Central memory CD4-positive, alpha-beta T cell (primary cell): ENCODE data around the gene ELAC2.

Experiments
- DNase-seq: peaks from one replicate; pipeline ENCODE4 v3.0.0; 2022

ELAC2 gene

DNA sequence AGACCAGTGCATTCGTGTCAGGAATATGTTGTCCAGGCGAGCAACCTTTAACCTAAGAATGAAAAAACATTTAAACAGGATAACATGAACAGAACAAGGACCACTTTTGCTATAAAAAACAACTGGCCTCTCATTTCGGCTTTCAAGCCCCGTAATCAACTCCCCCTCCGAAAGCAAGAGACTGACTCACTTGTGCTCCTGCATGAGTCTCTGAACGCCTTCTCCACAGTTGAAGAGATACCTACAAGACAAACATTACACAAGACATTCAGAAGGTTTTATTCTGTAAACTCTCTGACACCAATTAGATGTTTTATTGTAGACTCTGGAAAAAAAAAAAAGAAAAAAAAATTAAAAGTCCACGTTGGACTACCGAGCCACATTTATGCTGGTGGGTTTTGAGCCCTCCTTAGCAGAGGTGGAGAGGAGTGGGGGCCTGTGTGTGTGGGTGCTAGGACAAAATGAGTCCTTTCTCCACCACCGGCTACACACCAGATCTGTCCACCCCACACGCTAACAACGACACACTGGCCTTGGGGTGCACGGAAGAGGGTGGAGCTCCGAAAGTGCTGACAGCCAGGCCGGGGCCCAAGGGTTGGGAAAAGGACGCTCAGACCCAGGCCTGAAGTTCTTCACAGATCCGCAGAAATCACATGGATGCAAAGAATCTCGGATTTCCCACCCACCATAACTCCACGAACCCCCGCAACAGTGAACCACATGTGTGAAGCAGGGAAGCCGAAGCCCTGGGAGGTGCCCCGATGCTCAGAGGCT lies 759 bp downstream of the ELAC2 start:
- DNase-seq: no peak

DNA sequence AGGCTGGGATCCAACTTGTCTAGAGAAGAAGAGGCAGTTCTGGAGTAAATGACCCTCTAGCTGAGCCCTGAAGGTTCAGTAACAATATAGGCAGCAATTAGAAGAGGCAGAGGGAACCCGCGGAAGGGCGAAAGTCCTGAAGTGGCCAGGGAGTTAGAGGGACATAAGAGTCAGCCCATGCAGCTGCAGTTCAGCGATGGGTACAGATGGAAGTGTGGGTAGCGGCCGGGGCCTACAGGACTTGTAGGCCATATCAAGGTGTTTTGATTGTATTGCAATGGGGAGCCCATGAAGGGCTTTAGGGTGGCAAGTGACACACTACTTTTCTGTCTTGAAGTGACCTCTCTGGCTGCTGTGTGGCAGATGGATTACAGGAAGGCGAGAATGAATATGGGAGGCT lies 3.0 kb downstream of the ELAC2 start:
- no peak for DNase-seq

DNA sequence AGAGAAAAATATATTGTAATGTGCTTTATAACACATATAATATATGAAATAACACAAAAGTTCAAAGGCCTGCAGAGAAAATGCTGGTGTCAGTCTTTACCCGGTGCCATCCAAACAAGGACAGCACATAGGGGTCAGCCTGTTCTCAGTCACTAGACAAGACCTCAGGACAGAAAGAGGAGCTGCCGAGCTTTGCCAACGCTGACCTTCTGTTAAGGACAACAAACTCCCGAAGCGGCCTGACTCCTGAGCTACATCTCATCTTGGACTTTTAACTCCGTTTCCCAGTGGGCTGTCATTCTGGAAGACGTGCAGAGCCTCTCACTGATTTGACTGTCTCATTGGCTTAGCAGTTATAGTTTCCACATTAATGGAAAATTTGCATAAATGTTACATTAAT lies 6.9 kb downstream of the ELAC2 start:
- DNase-seq: no peak

DNA sequence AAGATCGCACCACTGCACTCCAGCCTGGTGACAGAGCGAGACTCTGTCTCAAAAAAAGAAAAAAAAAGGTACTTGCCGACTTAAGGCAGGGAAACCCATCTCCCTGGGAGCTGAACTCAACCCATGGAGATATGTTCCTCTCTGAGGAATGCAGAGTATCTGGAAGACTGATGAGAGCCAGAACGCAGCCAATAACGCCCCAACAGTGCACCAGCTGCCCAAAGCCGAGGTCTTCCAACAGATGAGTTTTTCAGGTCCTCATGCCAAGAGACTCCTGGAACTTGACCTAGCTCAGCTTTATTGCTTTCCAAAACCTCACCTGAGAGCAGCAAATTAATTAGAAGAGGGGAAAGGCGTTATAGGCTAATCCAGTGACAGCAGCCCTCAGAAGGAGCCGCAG lies 9.4 kb downstream of the ELAC2 start:
- no peak for DNase-seq

DNA sequence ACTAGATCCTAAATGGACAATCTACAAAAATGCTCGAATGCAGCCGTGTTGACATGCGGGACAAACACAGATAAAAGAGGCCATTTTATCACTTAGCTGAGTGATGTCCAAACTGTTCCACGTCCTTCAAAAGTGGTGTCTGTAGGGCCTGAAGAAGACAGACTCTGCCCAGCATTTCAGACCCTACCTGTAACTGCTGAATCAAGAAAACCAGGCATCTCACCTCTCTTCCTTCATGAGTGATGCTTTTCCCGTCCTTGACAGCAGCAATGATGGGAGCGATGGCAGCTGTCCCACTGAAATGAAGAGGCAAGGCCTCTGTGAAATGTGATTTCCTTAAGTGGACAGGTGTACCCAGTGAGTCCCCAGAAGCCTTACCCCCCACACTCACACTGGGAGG lies 12.3 kb downstream of the ELAC2 start:
- no peak for DNase-seq

DNA sequence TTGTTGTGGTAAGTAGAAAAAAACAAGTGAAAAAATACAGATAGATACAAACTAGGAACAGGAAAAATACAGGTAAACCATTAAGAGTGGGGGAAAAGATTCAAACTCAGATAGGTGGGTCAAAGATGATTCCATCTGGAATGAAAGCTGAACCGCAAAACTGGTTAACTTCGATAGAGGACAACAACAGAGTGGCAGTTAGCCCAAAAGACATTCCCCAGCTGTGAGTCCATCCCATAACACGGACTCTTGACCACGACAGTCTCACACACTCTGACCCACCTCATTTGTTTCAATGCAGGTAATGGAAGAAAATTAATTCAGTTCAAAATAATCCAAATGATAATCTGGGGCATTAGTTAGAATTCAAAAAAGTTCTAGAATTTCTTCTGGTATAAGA lies 13.5 kb downstream of the ELAC2 start:
- no peak for DNase-seq

DNA sequence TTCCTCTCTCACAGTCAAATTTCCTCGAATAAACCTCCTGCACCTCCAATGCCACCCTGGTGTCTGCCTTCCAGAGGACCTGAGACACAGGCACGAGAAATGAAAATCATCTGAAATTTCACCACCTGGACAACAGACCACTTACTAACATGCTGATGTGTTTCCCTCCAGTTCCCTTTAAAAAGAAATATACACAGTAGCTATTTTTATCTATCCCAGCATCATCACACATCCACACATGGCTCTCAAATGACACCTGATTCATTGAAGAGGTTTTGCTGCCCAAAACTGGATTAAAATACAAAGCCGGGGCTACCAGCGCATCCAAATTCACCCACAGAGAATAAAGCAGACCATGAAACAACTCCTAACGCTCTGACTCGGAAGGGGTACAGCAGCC lies 13.9 kb downstream of the ELAC2 start:
- DNase-seq: no peak

DNA sequence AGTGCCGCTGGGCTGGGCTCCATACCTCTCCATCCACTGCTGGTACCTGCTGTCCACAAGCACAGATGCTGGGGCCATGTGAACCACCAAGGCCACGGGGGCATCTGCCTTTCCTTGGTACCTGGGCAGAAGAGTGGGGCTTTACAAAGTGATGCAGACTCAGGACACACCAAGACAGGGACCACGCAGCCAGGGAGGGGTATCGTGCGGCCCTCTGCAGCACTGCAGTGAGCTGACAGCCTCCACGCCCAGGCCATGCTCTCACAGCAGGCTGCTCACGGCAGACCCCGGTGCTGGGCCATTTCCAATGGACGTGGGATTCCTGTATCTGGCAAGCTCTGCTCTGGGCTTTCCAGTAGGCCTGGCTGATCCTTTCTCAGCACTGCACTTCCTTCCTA lies 14.4 kb downstream of the ELAC2 start:
- no peak for DNase-seq

DNA sequence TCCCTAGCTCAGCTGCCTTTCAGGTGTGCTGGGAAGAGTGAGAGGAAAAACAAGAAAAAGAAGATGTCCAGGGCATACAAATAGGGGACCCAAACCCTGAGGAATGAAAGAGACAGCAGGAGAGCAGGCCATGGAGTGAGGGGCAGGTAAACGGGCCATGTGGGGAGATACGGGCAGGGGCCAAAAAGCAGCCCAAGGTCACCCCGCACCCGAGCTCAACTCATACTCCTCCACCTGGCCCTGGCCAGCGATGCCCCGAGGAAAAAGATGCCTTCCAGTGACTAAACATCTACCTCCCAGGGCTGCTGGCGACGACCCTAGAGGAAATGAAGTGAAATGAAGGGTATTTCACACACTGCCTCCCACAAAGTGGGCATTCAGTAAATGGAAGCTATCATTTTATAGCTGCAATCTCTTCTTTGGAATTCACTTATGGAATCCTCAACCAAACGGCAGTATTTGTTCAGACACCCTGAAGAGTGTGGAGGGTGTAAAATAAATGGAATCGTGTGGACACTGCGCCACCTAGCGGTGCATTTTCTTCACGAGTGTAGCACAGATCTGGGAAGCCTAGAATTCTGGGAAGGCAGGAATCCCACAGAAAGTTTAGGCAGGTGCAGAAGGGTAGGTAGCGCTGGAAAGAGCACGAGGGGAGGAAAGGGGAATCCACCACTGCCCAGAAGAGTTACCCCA lies 14.9 kb downstream of the ELAC2 start:
- peak; percentile 17 for DNase-seq

DNA sequence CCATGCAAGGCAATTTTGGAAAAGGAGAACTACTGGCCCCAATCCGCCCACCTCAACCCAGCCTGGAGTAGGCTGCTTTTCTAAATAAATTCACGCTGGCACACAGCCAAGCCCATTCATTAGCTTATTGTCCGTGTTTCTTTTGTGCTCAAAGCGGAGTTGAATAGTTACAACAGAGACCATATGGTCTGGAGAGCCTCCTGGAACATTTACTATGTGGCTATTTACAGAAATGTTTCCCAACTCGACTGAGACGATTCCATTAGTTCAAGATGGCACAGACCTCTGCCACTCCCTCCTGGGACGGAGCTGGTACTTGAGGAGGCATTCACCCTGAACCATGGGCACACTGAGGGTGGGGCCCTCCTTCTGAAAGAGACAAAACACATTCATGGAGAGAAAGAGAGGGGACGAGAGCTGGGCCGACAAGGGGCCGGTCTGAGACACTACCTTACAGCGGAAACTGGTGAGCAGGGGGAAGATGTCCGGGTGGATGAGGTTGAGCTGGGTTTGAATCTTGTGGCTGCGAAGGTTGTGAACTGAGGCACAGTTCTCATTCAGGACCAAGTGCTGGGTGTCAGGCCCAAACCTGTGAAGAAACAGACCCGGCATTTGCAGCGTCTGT lies 15.7 kb downstream of the ELAC2 start:
- no peak for DNase-seq

DNA sequence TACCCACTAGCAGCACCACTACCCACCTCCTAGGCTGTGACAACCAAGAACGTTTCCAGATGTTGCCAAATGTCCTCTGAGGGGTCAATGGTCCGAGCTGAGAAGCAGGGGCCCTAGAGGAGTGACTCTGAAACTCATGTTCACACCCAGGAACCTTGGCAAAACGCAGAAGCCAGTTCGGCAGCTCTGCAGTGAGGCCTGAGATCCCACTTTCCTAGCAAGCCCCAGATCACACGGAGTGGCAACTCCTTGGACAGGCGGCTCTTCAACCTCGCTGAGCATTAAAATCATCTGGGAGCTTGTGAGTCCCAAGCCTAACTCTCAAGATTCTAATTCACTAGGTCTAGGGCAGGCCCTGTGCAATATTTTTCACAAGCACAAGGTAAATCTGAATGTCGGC lies 17.3 kb downstream of the ELAC2 start:
- no peak for DNase-seq

DNA sequence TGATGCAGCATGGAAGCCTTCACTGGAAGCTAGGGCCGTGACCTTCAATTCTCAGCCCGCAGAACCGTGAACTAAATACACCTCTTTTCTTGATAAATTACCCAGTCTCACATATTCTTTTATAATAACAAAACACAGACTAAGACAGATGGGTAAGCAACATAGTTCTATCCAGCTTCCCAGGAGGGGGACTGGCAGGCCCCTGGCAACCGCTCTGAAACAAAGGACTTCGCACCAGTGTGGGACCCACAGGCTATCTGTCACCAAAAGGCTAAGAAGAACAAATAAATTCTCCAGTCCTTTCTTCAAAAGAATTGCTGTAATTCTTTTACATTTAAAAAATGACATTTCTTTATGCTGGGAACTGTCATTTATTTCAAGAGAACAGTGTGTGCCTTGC lies 19.0 kb downstream of the ELAC2 start:
- no peak for DNase-seq

DNA sequence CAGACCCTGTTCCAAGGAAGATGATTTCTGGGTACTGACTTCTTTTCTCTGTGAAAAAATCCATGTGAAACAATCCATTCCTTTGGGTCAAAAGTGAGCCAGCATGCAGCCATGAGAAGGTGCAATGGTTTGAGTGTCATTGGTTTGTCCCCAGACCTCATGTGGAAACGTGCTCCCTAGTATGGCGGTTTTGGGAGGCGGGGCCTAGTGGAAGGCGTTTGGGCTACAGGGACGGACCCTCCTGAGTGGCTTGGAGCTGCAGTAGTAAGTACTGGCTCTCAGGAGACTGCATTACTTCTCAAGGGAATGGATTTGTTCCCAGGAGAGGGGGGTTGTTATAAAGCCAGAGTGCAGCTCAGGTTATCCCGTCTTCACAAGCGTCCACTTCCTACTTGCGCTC lies 19.4 kb downstream of the ELAC2 start:
- DNase-seq: no peak

DNA sequence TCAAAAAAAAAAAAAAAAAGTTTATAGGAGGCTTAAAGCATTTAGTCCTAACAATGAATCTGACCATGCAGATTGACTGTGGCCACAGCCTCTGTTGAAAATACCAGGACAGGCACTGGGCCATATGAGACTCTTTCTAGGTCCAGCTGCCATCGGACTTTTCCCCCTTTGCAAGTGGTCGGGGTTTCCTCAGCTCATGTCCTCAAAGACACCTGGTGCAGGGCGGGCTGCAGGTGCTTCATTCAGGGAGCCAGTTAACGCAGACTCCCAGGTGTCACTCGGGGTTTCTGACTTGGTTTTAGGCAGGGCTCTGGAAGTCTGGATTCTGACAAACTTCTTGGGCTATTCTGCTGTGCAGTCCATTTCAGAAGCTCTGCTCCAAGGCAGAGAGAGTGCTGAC lies 20.9 kb downstream of the ELAC2 start:
- no peak for DNase-seq

DNA sequence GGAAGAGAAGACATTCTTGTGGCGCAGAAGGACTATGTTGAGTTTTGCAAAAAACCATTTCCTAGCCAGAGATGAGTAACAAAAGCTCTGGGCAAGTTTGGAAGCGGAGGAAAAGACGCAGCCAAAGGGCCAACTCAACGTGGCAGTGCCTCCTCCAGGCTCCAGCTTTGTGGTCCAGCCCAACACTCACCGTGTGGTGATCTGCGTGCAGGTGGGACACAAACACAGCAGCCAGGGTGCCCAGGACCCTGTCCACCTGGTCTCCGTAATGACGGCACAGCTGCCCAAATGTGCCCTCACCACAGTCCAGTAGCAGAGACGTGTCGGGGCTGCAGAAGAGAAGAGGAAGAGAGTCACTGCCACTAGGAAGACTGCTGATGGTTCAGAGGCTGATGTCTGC lies 21.5 kb downstream of the ELAC2 start:
- DNase-seq: no peak

DNA sequence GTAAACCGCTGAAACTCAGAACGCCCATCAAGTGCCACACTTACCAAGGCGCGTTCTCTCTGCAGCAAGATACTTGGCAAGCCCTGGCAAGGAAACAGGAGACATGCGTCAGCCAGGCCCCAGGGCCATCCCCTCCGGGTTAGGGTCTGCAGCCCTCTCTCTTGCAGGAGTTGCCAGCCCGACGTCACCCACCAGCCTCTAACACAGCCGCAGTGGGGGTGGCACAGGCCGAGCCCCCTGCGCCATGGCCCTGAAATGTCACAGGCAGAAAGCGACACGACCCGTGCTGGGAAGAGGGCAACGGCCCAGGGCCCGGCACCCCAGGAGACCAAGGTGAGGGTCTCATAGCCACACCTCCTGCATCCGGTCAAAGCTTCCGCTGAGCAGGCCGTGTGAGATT lies 21.9 kb downstream of the ELAC2 start:
- DNase-seq: no peak

DNA sequence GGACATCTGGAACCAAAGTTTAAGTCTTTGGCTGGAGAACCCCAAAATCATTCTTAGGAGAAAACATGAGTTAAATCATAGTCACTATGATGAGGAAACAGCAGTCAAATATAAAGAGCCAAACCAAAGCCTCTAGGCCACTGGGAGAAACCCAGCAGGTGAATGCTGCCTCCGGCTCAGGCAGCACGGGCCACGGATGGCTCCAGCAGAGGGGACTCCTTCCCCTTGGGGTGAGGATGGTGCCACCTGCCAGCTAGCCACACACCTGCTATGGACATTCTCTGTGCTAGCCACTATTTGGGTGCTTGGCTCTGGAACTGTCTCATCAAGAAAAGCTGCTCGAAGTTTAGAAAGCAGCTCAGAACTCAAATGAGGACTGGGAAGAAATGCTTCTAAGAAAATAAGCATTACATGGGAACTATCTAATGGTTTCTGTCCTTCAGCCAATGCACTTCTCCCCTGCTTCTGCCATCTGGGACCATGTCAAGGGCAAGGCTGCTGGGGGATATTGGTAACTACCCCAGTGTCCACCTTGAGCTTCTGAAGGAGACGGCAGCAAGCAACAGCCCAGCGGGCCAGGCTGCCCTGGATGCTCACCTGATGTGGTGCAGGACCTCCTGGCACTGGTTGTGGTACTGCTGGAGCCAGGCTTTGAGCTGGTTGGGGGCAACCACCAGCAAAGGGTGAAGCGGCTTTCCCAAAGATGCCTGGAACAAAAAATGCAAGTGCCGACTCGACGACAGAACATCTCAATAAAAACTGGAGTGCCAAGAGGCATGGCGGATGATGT lies 22.5 kb downstream of the ELAC2 start:
- no peak for DNase-seq

DNA sequence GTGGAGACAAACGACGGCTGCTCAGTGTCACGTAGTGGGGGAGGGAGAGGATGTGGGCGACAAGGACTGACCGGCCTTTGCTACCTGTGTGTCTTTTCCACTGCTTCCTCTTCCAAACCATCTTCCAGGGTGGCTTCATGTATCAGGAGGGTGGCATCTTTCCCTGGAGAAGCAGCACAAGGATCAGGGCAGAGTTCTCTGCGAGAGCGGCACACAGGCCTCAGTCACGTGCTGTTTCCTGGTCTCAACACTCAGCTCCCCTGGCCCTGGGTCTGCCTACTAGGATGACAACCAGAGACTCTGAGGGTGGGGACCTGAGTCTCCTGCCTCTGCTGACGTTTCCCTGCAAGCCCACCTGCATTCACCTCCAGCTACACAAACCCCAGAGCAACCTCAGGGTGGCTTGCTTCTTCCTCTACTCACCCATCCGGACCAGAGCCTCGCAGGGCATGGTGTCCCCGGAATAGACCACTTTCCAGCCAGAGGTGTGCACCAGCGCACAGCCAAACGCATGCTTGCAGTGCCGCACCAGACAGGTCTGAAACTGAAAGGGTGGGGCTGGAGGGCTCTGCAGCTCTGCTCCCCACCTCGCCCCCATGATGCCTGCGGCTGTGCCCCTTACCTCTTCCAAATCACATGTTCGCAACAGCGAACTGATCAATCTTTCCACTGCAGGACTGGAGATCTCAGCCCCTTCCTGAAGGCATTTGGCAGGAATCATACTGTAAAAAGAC lies 23.3 kb downstream of the ELAC2 start:
- DNase-seq: no peak

DNA sequence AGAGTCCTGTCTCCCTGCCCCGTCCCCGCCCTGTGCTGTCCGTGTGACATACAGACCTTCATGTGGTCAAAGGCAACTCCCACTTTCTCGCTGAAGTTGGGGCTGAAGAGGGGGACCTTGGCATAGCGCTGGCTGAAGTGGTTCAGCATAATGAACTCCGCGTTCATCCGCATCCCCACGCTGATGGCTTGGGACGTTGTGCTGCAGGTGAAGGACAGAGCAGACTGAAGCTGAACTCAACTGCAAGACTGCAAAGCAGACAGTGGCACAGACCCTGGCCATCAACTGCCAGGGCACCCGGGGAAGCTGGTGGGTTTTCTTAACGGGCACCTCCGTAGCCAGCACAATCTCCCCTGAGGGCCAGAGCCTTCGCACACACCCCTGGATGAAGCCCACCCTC lies 24.2 kb downstream of the ELAC2 start:
- DNase-seq: no peak

DNA sequence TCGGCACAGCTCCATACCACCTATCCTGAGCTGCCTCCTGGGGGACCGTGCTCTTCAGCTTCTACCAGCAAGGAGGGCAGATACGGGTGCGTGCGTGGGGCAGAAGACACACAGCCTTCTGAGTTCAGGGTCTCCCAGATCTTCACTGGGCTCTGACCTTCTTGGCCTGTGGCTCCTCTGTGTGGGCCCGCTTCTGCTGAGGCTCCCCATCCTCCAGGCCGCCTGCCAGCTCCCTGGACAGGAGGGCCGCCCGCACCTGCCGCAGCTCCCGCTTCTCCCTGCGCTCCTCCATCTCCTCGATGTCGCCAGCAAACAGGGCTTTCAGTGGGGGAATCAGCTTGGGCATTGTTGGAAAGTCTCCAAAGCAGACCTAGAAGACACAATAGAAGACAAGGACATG lies 25.2 kb downstream of the ELAC2 start:
- DNase-seq: no peak

DNA sequence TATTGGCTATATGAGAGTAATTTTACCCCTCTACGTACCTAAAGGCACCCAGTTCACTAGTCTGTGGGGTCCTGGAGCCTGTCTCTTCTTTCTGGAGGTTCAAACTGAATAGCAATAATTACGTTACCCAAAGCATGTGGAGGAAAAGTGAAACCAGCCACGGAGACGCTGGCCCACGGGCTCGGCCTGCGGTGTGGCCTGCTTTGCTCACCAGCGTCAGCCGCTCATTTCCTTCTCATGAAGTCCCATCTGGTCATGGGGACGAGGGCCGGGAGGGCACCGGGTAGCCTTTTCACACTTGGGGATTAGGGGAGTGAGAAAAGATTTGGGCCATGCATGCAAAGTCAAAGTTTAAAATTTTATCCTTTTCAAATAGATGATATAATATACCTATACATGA lies 26.9 kb downstream of the ELAC2 start:
- no peak for DNase-seq

DNA sequence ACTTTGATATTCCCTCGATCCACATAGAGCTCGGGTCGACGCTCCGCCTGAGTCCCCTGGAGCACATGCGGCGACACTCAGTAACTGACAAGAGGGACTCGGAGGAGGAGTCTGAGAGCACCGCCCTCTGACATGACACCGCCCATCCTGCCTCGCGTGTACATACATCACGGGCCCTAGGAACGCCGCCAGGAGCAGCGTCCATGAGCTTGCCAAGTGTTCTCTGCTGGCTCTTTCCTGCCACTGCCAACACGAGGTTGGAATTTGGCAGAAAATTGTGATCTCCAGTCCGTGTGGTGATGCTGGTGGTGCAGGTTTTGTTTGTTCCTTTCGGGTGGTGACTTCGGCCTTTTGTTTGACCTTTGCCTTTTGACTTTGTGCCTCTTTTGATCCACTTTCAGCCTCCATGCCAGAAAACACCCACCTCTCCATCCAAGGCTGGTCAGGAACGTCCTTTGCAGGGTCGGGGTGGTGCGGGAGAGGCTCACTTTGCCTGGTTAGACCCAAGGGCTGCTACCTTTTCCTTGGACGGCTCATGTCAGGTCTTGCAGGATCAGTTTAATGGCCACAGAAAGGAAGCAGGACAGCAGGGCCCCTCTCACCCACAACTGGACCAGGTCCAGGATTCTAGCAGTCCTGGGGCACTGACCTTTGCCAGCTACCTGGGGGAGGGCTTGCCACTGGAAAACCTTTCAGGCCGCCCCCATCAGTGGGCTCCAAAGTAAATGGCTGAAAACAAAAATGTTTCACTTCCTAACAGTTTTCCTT lies 27.6 kb downstream of the ELAC2 start:
- DNase-seq: no peak
